Activated CD4-positive, alpha-beta T cell treated with anti-CD3 and anti-CD28 coated beads, Interleukin-2, amount 50 U/mL, for 48 hours (primary cell): ENCODE measurements around the gene GPRC5B.

ENCODE experiments used
- DNase-seq, 2 experiments: peaks; one replicate each; pipeline ENCODE4 v3.0.0-alpha.2; 2020

GPRC5B gene, protein sequence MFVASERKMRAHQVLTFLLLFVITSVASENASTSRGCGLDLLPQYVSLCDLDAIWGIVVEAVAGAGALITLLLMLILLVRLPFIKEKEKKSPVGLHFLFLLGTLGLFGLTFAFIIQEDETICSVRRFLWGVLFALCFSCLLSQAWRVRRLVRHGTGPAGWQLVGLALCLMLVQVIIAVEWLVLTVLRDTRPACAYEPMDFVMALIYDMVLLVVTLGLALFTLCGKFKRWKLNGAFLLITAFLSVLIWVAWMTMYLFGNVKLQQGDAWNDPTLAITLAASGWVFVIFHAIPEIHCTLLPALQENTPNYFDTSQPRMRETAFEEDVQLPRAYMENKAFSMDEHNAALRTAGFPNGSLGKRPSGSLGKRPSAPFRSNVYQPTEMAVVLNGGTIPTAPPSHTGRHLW

GRCh38 chr16:19884611-19885450 lies at the start of gene GPRC5B:
GPRC5B (minus strand) TSS chr16:19884848; CDS start chr16:19872845, 12,003 bp downstream.
- DNase-seq, result peak; percentile 38 to 42

- no peak for DNase-seq
Measured at GRCh38 chr16:19933740-19934139, 49.1 kb upstream of the GPRC5B start.

DNA sequence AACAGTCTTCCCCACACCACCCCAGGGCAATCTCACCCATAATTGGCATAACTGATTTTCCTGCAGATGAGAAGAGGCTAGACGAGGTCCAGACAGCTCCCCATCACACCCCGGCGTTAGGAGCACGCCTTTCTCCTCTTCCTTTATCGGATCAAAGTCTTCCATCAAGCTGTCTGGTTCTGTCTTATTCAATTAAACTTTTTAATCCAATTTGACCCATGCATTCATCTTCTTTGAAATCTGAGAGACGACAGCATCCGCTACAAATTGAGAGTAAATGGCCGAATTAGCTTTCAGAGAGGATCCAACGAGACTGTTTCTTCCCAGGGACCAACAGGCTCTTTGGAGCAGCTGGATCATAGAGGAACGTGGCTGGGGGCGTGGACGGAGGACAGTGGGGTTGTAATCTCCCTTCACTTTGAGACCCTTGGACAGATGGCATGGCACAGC lies 44.4 kb upstream of the GPRC5B start:
- no peak for DNase-seq

DNA sequence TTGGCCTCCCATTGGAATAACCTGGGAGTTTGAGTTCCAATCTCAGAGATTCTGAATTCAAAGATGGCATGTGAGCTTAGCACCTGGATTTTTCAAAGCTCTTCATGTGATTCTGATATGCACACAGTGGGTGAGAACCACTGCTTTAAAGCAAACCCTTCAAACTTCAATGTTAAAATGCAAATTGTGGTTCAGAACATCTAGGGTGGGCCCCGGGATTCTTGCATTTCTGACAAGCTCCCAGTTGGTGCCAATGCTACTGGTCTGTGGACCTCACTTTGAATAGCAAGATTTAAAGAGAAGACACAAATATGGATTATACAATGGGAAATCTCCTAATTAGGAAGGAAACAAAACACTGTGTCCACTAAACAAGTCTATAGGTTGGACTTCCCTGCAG lies 43.8 kb upstream of the GPRC5B start:
- no peak for DNase-seq

- no peak for DNase-seq
Measured at GRCh38 chr16:19926449-19927390, 42.1 kb upstream of the GPRC5B start.

GRCh38 chr16:19923396-19923795 lies 38.7 kb upstream of the GPRC5B start:
- DNase-seq, result no peak

DNA sequence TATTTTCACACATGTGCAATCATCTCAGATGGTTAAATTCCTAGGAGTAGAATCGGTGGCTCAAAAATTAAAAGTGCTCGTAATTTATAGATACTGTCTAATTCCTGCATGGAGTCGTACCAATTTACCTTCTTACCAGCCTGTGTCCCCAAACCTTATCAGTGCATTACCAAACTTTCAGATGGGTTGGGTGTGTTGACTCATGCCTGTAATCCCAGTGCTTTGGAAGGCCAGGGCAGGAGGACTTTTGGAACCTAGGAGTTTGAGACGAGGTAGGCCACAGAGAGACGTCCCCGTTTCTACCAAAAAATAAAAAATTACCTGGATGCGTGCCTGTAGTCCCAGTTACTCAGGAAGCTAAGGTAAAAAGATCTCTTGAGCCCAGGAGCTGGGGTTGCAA lies 34.5 kb upstream of the GPRC5B start:
- no peak for DNase-seq

- no peak for DNase-seq
Measured at GRCh38 chr16:19916064-19916463, 31.4 kb upstream of the GPRC5B start.

DNA sequence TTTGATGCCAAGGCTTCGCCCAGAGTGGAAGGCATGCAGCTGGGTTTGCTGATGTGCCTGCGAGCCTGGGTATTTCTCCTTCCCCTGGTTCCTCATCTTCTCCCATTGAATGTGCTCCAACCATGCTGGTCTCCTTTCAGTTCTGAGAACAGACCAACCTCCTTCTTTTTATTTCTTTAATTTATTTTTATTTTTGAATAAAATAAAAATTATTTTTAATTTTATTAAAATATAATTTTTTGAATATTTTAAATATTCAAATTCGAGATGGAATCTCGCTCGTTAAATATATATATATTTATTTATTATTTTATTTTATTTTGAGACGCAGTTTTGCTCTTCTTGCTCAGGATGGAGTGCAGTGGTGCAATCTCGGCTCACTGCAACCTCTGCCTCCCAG lies 30.2 kb upstream of the GPRC5B start:
- DNase-seq, result no peak

DNA sequence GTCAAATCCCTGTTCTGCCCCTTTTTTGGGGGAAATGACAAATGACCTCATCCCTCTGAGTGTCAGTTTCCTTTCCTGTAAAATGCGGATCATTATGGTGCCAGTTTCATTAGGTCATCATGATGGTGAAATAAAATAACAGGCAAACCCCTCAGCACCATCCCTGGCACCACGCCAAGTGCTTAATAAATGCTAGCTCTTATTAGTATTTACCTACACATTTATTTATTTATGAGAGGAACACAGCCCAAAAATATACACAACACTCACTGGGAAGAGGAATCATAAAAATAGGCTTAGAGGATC lies 28.6 kb upstream of the GPRC5B start:
- DNase-seq, result no peak

DNA sequence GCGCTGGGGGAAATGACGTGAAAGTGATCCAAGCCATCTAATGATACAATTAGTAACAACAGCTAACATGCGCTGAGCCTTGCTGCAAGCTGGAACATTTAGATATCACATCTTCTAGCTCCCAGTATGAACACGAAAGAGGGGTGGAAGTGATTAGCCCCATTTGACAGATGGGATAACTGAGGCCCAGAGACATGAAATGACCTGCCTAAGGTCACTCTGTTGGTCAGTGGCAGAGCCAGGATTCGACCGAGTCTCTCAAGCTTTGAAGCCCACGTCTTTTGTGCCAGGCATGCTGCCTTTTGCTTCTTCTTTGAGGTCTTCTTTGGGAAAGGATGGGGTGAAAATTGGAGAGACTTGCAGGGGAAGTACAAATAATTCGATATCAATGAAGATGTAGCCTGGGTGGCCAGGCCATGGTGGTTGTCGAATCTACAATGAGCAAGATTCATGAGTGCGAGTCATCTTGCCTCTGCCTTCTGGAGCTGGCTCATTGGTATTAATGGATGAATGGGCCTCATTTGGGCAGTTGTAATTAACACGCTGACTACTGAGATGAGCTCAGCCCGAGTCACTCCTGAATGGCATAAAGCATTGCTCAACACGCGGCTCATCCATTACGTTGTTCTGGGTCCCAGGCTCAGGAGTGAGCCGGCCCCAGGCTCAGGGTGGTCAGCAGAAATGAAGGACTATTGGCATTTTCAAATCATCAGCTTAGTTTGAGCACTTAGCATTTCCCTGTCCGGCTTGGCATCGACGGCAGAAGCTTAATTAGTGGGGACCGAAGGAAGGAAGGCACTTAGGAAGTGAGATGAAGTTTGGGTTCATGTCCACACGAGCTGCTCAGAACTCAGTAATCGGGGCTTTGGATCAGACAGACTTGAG lies 28.0 kb upstream of the GPRC5B start:
- DNase-seq, result no peak

GRCh38 chr16:19911747-19912454 lies 27.3 kb upstream of the GPRC5B start:
- DNase-seq, result no peak

DNA sequence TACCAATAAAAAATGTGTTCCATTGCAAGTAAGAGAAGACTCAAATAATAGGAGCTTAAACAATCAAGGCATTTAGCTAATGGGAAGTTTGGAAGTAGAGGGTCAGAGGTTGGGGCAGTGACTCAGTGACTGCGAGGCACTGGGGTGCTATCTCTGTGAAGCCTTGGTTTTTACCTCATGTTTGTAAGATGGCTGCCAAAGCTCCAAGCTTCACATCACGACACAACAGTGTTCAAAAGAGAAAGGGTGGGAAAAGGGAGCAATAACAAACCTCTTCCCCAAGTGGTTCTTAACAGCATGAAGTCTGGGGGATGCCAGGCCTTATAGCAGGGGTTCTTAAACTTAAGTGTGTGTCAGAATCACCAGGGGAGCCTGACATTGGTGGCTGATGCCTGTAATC lies 26.6 kb upstream of the GPRC5B start:
- DNase-seq, result no peak

DNA sequence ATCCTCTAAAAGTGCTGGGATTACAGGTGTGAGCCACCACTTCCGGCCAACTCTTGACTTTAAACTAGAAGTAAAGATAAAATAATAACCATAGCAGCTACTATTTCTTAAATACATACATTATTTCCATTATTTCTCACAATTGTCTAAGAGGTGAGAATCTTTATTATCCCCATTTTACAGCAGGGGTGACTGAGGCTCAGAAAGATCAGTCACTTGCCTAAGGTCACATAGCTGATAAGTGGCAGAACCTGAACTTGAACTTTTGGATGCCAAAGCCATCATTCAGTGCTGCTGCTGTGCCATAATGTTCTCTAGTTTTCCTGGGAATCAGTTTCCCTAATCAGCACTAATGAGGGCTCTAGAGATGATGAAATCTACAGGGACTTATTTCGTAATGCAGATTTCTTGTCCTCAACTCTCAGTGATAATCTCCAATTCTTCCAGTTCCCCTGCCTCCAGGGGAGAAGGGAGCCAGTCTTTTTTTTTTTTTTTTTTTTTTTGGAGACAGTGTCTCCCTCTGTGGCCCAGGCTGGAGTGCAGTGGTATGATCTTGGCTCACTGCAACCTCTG lies 25.2 kb upstream of the GPRC5B start:
- DNase-seq, result no peak

DNA sequence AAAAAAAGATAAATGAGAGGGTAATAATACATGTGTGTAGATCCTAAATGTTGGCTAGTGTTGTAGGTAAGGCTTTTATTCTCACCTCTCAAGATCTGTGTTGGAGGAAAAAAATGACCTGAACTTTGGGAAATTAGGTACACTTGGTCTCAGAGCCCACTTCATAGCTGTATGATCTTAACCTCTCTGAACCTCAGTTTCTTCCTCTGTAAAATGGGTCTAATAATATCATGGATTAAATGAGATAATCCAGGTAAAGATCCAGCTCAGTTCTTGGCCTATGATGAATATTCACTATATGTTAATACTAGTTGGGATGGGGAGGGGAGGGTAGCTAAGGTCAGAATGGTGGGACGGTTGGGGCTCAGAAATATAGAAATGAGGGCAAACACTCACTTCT lies 24.3 kb upstream of the GPRC5B start:
- DNase-seq, result no peak

GRCh38 chr16:19907161-19907992 lies 22.7 kb upstream of the GPRC5B start:
- DNase-seq, result peak; percentile 72 to 76

GRCh38 chr16:19901164-19901563 lies 16.5 kb upstream of the GPRC5B start:
- no peak for DNase-seq

DNA sequence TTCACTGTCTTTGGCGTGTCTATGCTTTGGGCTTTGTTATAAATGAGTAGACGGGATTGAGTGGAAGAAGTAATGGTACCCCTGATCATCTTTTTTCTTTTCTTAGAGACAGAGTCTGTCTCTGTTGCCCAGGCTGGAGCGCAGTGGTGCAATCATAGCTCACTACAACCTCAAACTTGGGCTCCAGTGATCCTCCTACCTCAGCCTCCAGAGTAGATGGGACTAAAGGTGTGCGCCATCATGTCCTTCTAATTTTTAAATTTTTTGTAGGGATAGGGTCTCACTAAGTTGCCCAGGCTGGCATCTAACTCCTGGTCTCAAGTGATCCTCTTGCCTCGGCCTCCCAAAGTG lies 14.9 kb upstream of the GPRC5B start:
- no peak for DNase-seq

- peak; percentile 30 to 52 for DNase-seq
Measured at GRCh38 chr16:19898924-19899604, 14.4 kb upstream of the GPRC5B start.

GRCh38 chr16:19898166-19898565 lies 13.5 kb upstream of the GPRC5B start:
- DNase-seq, result no peak
